HG02623 (cell line): ENCODE measurements around the gene MYH7B.

Source experiments
- ATAC-seq: cut with Tn5 transposase; IDR thresholded peaks from one replicate; pipeline ENCODE4 v1.9.1; 2021; ENCODE audit warnings: moderate library complexity; ENCODE audit not compliant: unreplicated experiment

The MYH7B gene

GRCh38 chr20:34955231-34956040 lies at the start of gene MYH7B, which contains the start of gene GSS:
TSS of gene MYH7B (plus strand) at chr20:34955868. CDS start at chr20:34978006, 22,138 bp downstream.
TSS of gene GSS (minus strand) at chr20:34955806. CDS start at chr20:34951852, 3,954 bp downstream.
- peak; percentile 84 for ATAC-seq

GRCh38 chr20:34907616-34908469 lies 47.8 kb upstream of the MYH7B start:
- ATAC-seq: no peak

GRCh38 chr20:34915131-34915530 lies 40.5 kb upstream of the MYH7B start:
- ATAC-seq: no peak

- no peak for ATAC-seq
These were observed 39.8 kb upstream of the MYH7B start for GRCh38 chr20:34915749-34916455.

GRCh38 chr20:34916774-34917354 lies 38.8 kb upstream of the MYH7B start:
- no peak for ATAC-seq

- no peak for ATAC-seq
These were observed 35.6 kb upstream of the MYH7B start for GRCh38 chr20:34920055-34920454.

GRCh38 chr20:34921436-34921835 lies 34.2 kb upstream of the MYH7B start:
- no peak for ATAC-seq

GRCh38 chr20:34922654-34923381 lies 32.9 kb upstream of the MYH7B start:
- no peak for ATAC-seq

GRCh38 chr20:34923414-34923813 lies 32.3 kb upstream of the MYH7B start:
- no peak for ATAC-seq

- no peak for ATAC-seq
These were observed 30.3 kb upstream of the MYH7B start for GRCh38 chr20:34925341-34925740.

GRCh38 chr20:34925981-34926380 lies 29.7 kb upstream of the MYH7B start:
- ATAC-seq: no peak

GRCh38 chr20:34926581-34926980 lies 29.1 kb upstream of the MYH7B start:
- ATAC-seq: no peak

GRCh38 chr20:34927736-34928135 lies 27.9 kb upstream of the MYH7B start:
- no peak for ATAC-seq

- no peak for ATAC-seq
These were observed 27.3 kb upstream of the MYH7B start for GRCh38 chr20:34928411-34928810.

- no peak for ATAC-seq
These were observed 23.9 kb upstream of the MYH7B start for GRCh38 chr20:34931771-34932170.

GRCh38 chr20:34938466-34939163 lies 17.1 kb upstream of the MYH7B start:
- no peak for ATAC-seq

GRCh38 chr20:34940081-34940481 lies 15.6 kb upstream of the MYH7B start:
- no peak for ATAC-seq

GRCh38 chr20:34941226-34941625 lies 14.4 kb upstream of the MYH7B start:
- no peak for ATAC-seq

GRCh38 chr20:34942301-34942700 lies 13.4 kb upstream of the MYH7B start:
- no peak for ATAC-seq
